HEK293T (cell line): ENCODE results near the gene USP19.

Experiments
- CTCF ChIA-PET: fragments of 350-600 bp; formaldehyde crosslinking; extraction: SDS; loops from one replicate; lab custom pipeline; 2021; ENCODE audit warnings: antibody characterized with exemption, inconsistent platforms; lab: Yijun Ruan, JAX
- POLR2A ChIA-PET: fragments of 350-600 bp; formaldehyde crosslinking; extraction: SDS; loops from one replicate; lab custom pipeline; 2020; ENCODE audit warnings: antibody characterized with exemption, inconsistent platforms; lab: Yijun Ruan, JAX
- DNase-seq: peaks from one replicate; pipeline ENCODE4 v3.0.0; 2012; ENCODE audit warnings: mixed read lengths; ENCODE audit errors: extremely low spot score
- ARNT ChIP-seq: fragments of 450-650 bp; IDR thresholded peaks from 2 replicates; pipeline ENCODE4 v1.6.1; 2017; ENCODE audit warnings: mild to moderate bottlenecking
- BHLHE40 ChIP-seq: fragments of 450-650 bp; IDR thresholded peaks from 2 replicates; pipeline ENCODE4 v1.6.1; 2016; ENCODE audit warnings: mild to moderate bottlenecking, moderate library complexity, borderline replicate concordance
- CTBP1 ChIP-seq: fragments of 450-650 bp; IDR thresholded peaks from 2 replicates; pipeline ENCODE4 v1.6.1; 2016; ENCODE audit warnings: borderline replicate concordance
- ELF4 ChIP-seq: fragments of 450-650 bp; IDR thresholded peaks from 2 replicates; pipeline ENCODE4 v1.6.1; 2017; ENCODE audit warnings: antibody characterized with exemption
- FOXA1 ChIP-seq: fragments of 450-650 bp; IDR thresholded peaks from 2 replicates; pipeline ENCODE4 v1.6.1; 2016; ENCODE audit warnings: mild to moderate bottlenecking
- FOXK2 ChIP-seq: fragments of 450-650 bp; IDR thresholded peaks from 2 replicates; pipeline ENCODE4 v1.6.1; 2016; ENCODE audit warnings: mild to moderate bottlenecking
- FOXM1 ChIP-seq: fragments of 450-650 bp; IDR thresholded peaks from 2 replicates; pipeline ENCODE4 v1.6.1; 2017; ENCODE audit warnings: mild to moderate bottlenecking, borderline replicate concordance
- HDGF ChIP-seq: fragments of 450-650 bp; IDR thresholded peaks from 2 replicates; pipeline ENCODE4 v1.6.1; 2017; ENCODE audit warnings: antibody characterized with exemption, borderline replicate concordance
- L3MBTL2 ChIP-seq: fragments of 450-650 bp; conservative IDR thresholded peaks from 2 replicates; pipeline ENCODE4 v1.6.1; 2016; ENCODE audit warnings: mild to moderate bottlenecking
- LEF1 ChIP-seq: fragments of 450-650 bp; IDR thresholded peaks from 2 replicates; pipeline ENCODE4 v1.6.1; 2017; ENCODE audit warnings: mild to moderate bottlenecking, borderline replicate concordance
- NFRKB ChIP-seq: fragments of 450-650 bp; IDR thresholded peaks from 2 replicates; pipeline ENCODE4 v1.6.1; 2016; ENCODE audit warnings: mild to moderate bottlenecking, moderate library complexity
- PKNOX1 ChIP-seq: fragments of 450-650 bp; IDR thresholded peaks from 2 replicates; pipeline ENCODE4 v1.6.1; 2016
- SP1 ChIP-seq: fragments of 450-650 bp; IDR thresholded peaks from 2 replicates; pipeline ENCODE4 v1.6.1; 2017
- SUZ12 ChIP-seq: fragments of 450-650 bp; IDR thresholded peaks from 2 replicates; pipeline ENCODE4 v1.6.1; 2016; ENCODE audit warnings: mild to moderate bottlenecking
- TARDBP ChIP-seq: fragments of 450-650 bp; IDR thresholded peaks from 2 replicates; pipeline ENCODE4 v1.6.1; 2016
- ZNF384 ChIP-seq: fragments of 450-650 bp; IDR thresholded peaks from 2 replicates; pipeline ENCODE4 v1.6.1; 2016

USP19 gene

GRCh38 chr3:49079270-49079669 is 41.4 kb downstream of the USP19 start:
- TF ChIP-seq FOXK2 (no peak), ZNF384 (no peak), ARNT (no peak), BHLHE40 (no peak), FOXM1 (no peak), CTBP1 (no peak), PKNOX1 (no peak)
- ChIA-PET CTCF (interaction anchor here (0.6 kb wide), 1 partner anchor 41 kb away, joined by 4 read pairs; no protein-coding TSS in a partner anchor), POLR2A (interaction anchor here (1.2 kb wide), 1 partner anchor 14 kb away, joined by 8 read pairs; the partner anchor contains the start of gene QRICH1)
- DNase-seq = no peak

GRCh38 chr3:49076646-49077045 is 44.0 kb downstream of the USP19 start:
- ChIA-PET CTCF (no interaction called here), POLR2A (no interaction called here)
- no peak for DNase-seq
- no peak for TF ChIP-seq L3MBTL2
- TF ChIP-seq ELF4 = no peak
- TF ChIP-seq TARDBP = no peak
- TF ChIP-seq ARNT = no peak
- no peak for TF ChIP-seq NFRKB
- TF ChIP-seq LEF1 = no peak
- TF ChIP-seq FOXM1 = no peak
- no peak for TF ChIP-seq CTBP1
- no peak for TF ChIP-seq HDGF
- TF ChIP-seq SP1 = no peak
- TF ChIP-seq PKNOX1 = no peak
- TF ChIP-seq BHLHE40 = no peak
- TF ChIP-seq SUZ12 = no peak
- TF ChIP-seq ZNF384 = no peak
- no peak for TF ChIP-seq FOXA1
- no peak for TF ChIP-seq FOXK2

- DNase-seq = no peak
- TF ChIP-seq BHLHE40 (no peak), ARNT (no peak), FOXA1 (no peak), FOXM1 (no peak), L3MBTL2 (no peak), LEF1 (no peak), PKNOX1 (no peak), CTBP1 (no peak), NFRKB (no peak)
- ChIA-PET CTCF (no interaction called here), POLR2A (no interaction called here)
Measured at GRCh38 chr3:49076116-49076515, 44.5 kb downstream of the USP19 start.
